ENCODE measurements around the gene FAM72D. TPM values are rescaled to one million over a fixed set of nuclear protein-coding genes. Genes with fewer than 3 reads are reported as not detected.
A peak's percentile ranks its signal among the peaks of the same experiment; 100 is the strongest.
"Not testable (repeated sequence)": the region's sequence is repeated elsewhere in the genome, so short reads cannot be mapped to it uniquely, and the experiment has no call there.

FAM72D gene
- total RNA-seq, 1 donor from 2014 or later: 1.1 TPM

DNA sequence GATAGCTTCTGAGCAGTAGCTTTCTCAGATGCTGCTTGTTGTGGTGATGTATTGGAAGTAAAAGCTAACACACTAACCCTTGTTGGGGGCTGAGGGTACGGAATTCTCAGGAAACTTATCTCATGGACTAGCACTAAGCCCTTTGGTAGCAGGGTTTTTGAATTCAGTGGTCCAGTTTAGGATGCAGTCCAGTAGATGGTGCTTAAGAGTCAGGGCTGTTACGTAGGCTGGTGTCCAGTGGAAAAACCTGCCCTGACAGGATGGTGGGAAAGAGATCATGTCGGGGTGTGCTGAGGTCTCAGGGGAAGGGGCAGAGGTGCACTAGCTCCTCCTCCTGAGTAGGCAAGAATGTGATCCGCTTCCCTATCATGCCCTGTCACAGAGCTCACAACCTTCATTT lies 59.6 kb downstream of the FAM72D start:
- not testable (repeated sequence) for H3K9me3 Mint-ChIP-seq; H3K27me3 Mint-ChIP-seq (ENCODE audit: low read depth)

DNA sequence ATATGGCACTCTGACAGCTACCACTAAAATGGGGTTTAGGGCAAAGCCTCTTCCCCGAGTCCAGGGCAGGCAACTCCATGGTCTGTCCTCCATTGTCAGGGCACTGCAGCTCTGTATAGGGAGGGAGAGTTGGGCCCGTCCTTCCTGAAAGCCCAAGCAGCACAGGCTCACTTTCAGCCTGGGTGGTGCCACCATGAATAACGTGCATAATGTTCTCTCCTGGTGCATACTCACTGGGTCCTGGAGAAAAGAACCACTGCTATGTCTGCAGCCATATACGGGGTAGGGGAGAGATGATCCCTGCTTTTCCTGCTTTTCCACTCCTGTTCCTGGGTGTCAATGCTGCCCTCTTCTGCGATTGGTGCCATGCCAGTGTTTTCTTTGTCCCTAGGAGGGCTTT lies 60.1 kb downstream of the FAM72D start:
- not testable (repeated sequence) for DNase-seq (ENCODE audit: low spot score in 2 of 2, unreplicated experiment in 2 of 2); H3K27ac Mint-ChIP-seq; H3K36me3 Mint-ChIP-seq; H3K4me1 Mint-ChIP-seq; H3K27me3 Mint-ChIP-seq (ENCODE audit: low read depth); H3K9me3 Mint-ChIP-seq
- H3K4me3 Mint-ChIP-seq: peak overlapping the region; percentile 48

More for the DNA sequence above, 59.6 kb downstream of the FAM72D start:
- H3K4me1 Mint-ChIP-seq; DNase-seq (ENCODE audit: low spot score in 2 of 2, unreplicated experiment in 2 of 2); H3K36me3 Mint-ChIP-seq; H3K27ac Mint-ChIP-seq; H3K4me3 Mint-ChIP-seq: not testable (repeated sequence)

DNA sequence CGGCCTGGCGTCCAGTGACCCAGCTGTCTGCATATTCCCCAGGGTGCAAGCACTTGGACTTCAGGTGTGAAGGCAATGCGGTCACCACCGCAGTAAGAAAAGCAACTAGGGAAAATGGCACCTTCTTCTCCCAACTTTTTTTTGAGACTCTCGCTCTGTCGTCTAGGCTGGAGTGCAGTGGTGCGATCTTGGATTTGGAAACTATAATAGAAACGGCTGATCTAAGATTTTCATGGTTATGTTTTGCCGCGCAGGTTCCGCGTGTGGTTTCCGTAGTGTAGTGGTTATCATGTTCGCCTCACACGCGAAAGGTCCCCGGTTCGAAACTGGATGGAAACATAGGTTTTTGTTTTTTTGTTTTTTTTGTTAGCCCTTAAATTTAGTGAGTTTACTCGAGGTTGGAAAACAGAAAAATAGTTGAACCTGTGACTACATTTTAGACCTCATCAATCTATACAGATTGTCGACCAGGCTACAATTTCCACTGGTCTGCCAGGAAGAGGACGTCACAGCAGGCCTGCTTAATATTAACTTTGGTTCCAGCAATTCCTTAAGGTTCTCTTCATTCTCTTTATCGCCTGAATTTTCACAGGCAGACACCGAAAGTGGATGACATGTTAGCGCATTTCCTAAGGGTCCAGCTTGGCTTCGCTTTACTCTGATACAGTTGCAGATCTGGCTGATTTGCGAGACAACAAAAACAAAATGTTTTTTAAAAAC lies 61.3 kb downstream of the FAM72D start:
- DNase-seq (ENCODE audit: low spot score in 2 of 2, unreplicated experiment in 2 of 2): peak; percentile 22 to 48
- H3K4me3 Mint-ChIP-seq: peak overlapping the region; percentile 76
- peak overlapping the region; percentile 96 for H3K27ac Mint-ChIP-seq
- H3K9me3 Mint-ChIP-seq; H3K27me3 Mint-ChIP-seq (ENCODE audit: low read depth); H3K36me3 Mint-ChIP-seq; H3K4me1 Mint-ChIP-seq: not testable (repeated sequence)

DNA sequence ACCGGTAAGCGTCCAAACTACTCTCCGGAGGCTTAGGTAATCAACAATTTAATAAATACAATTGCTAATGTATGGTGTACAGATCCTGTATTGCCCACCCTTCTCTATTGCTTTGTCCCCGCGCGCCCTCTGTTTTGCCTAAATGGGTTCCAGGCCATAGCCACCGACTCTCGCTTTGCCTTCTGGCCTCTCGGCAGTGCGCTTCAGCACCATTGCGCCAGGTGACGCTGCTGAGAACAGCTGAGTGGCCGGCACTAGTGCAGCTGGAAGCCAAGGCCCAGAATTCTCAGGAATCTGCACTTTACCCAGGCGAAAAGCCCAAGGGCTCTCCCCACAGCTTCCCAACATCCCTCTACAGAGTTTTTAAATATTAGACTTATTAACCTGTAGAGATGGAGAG lies 61.9 kb downstream of the FAM72D start:
- not testable (repeated sequence) for H3K9me3 Mint-ChIP-seq; H3K4me1 Mint-ChIP-seq; H3K36me3 Mint-ChIP-seq; DNase-seq (ENCODE audit: low spot score in 2 of 2, unreplicated experiment in 2 of 2); H3K4me3 Mint-ChIP-seq; H3K27me3 Mint-ChIP-seq (ENCODE audit: low read depth); H3K27ac Mint-ChIP-seq

DNA sequence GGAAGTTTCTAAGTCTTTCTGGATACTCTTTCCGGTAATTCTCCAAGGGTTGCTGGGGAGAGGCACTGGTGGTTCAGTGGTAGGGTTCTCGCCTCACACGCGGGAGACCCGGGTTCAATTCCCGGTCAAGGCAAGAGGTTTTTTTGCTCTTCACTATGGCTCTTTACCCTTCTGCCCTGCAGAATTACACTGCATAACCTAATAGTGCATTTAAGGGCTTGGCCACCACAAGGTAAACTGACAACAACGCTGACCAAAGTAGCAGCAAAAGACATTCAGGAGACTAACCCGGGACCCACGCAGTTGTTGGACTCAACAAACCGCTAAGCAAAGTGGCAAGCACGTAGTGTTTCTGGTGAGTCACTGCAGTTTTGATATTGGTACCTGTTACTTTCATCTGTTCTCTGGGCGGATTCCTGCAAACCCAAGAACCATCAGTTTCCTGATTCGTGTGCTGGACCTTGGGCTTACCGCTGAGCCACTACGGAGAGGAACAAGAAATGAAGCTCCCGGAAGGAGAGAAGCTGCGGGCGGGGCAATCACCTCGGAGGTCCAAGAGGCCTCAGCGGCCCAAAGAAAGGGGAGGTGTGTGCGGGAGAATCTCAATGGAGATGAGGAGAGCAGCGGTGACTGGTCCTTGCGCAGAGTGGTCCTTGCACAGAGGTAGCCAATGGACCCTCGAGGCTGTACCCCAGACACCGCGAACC lies 65.4 kb downstream of the FAM72D start:
- not testable (repeated sequence) for DNase-seq (ENCODE audit: low spot score in 2 of 2, unreplicated experiment in 2 of 2); H3K36me3 Mint-ChIP-seq; H3K27me3 Mint-ChIP-seq (ENCODE audit: low read depth); H3K4me1 Mint-ChIP-seq; H3K9me3 Mint-ChIP-seq; H3K4me3 Mint-ChIP-seq; H3K27ac Mint-ChIP-seq

Other genes with a start within 250 kb of the FAM72D start
- gene SRGAP2B, start 646 bp upstream of the FAM72D start, total RNA-seq: 24.8 to 26.3 TPM (median 25.8 TPM) in 3 replicates
- gene PPIAL4D, start 146.2 kb downstream of the FAM72D start, total RNA-seq: not detected in 3 replicates

Measured in mesothelial cell of epicardium (in vitro differentiated cells).